ENCODE results near the gene EDA2R.

EDA2R gene

GRCh38 chrX:66633541-66633940 is 5.3 kb downstream of the EDA2R start:
- no peak overlapping the region for H3K27ac ChIP-seq (ENCODE audit: low read length)
- no peak overlapping the region for H3K4me3 ChIP-seq (ENCODE audit: low read length)
- no peak overlapping the region for H3K9ac ChIP-seq (ENCODE audit: low read depth, low read length)
- H3K4me1 ChIP-seq (ENCODE audit: insufficient read depth, low read length): no peaks in the 10 kb centered on the region; the same call in 1 of the 2 replicates
- H3K36me3 ChIP-seq (ENCODE audit: insufficient read depth, low read depth, low read length): no peaks in the 10 kb centered on the region
- H3K9me3 ChIP-seq (ENCODE audit: insufficient read depth, low read depth, low read length): no peaks in the 10 kb centered on the region
- H3K27me3 ChIP-seq (ENCODE audit: insufficient read depth, low read length): no peaks in the 10 kb centered on the region

- Histone ChIP-seq H3K4me1 (ENCODE audit: insufficient read depth, low read length) (no peaks in the 10 kb centered on the region; the same call in 1 of the 2 replicates), H3K27ac (ENCODE audit: low read length) (no peak overlapping the region), H3K9ac (ENCODE audit: low read depth, low read length) (no peak overlapping the region)
These were observed 5.9 kb downstream of the EDA2R start for GRCh38 chrX:66632981-66633380.

GRCh38 chrX:66632473-66632872 is 6.4 kb downstream of the EDA2R start:
- Histone ChIP-seq H3K27ac (ENCODE audit: low read length) (no peak overlapping the region), H3K9me3 (ENCODE audit: insufficient read depth, low read depth, low read length) (no peaks in the 10 kb centered on the region), H3K36me3 (ENCODE audit: insufficient read depth, low read depth, low read length) (no peaks in the 10 kb centered on the region), H3K9ac (ENCODE audit: low read depth, low read length) (no peak overlapping the region), H3K27me3 (ENCODE audit: insufficient read depth, low read length) (no peaks in the 10 kb centered on the region), H3K4me1 (ENCODE audit: insufficient read depth, low read length) (no peaks in the 10 kb centered on the region; the same call in 1 of the 2 replicates), H3K4me3 (ENCODE audit: low read length) (no peak overlapping the region)

More at GRCh38 chrX:66632981-66633380, 5.9 kb downstream of the EDA2R start:
- Histone ChIP-seq H3K36me3 (ENCODE audit: insufficient read depth, low read depth, low read length) (no peaks in the 10 kb centered on the region), H3K4me3 (ENCODE audit: low read length) (no peak overlapping the region), H3K9me3 (ENCODE audit: insufficient read depth, low read depth, low read length) (no peaks in the 10 kb centered on the region), H3K27me3 (ENCODE audit: insufficient read depth, low read length) (no peaks in the 10 kb centered on the region)

GRCh38 chrX:66625525-66625924 is 13.4 kb downstream of the EDA2R start:
- no peak overlapping the region for H3K9ac ChIP-seq (ENCODE audit: low read depth, low read length)
- H3K4me1 ChIP-seq (ENCODE audit: insufficient read depth, low read length): no peaks in the 10 kb centered on the region
- H3K36me3 ChIP-seq (ENCODE audit: insufficient read depth, low read depth, low read length): no peaks in the 10 kb centered on the region
- no peaks in the 10 kb centered on the region for H3K9me3 ChIP-seq (ENCODE audit: insufficient read depth, low read depth, low read length)
- no peak overlapping the region for H3K27ac ChIP-seq (ENCODE audit: low read length)
- H3K4me3 ChIP-seq (ENCODE audit: low read length): no peak overlapping the region
- H3K27me3 ChIP-seq (ENCODE audit: insufficient read depth, low read length): no peaks in the 10 kb centered on the region

- Histone ChIP-seq H3K4me1 (ENCODE audit: insufficient read depth, low read length) (no peaks in the 10 kb centered on the region), H3K27me3 (ENCODE audit: insufficient read depth, low read length) (no peaks in the 10 kb centered on the region), H3K9me3 (ENCODE audit: insufficient read depth, low read depth, low read length) (no peaks in the 10 kb centered on the region), H3K4me3 (ENCODE audit: low read length) (no peak overlapping the region), H3K36me3 (ENCODE audit: insufficient read depth, low read depth, low read length) (no peaks in the 10 kb centered on the region), H3K9ac (ENCODE audit: low read depth, low read length) (no peak overlapping the region), H3K27ac (ENCODE audit: low read length) (no peak overlapping the region)
These were observed 16.7 kb downstream of the EDA2R start for GRCh38 chrX:66622209-66622608.

- no peak overlapping the region for H3K4me3 ChIP-seq (ENCODE audit: low read length)
- no peaks in the 10 kb centered on the region; the same call in 1 of the 2 replicates for H3K36me3 ChIP-seq (ENCODE audit: insufficient read depth, low read depth, low read length)
- H3K9ac ChIP-seq (ENCODE audit: low read depth, low read length): no peak overlapping the region
- no peaks in the 10 kb centered on the region for H3K27me3 ChIP-seq (ENCODE audit: insufficient read depth, low read length)
- no peaks in the 10 kb centered on the region for H3K4me1 ChIP-seq (ENCODE audit: insufficient read depth, low read length)
- H3K27ac ChIP-seq (ENCODE audit: low read length): no peak overlapping the region
- no peaks in the 10 kb centered on the region for H3K9me3 ChIP-seq (ENCODE audit: insufficient read depth, low read depth, low read length)
These were observed 21.9 kb downstream of the EDA2R start for GRCh38 chrX:66616944-66617343.

- H3K36me3 ChIP-seq (ENCODE audit: insufficient read depth, low read depth, low read length): peaks cover 19% of the 10 kb centered on the region
- H3K9me3 ChIP-seq (ENCODE audit: insufficient read depth, low read depth, low read length): no peaks in the 10 kb centered on the region
- no peak overlapping the region for H3K27ac ChIP-seq (ENCODE audit: low read length)
- H3K4me1 ChIP-seq (ENCODE audit: insufficient read depth, low read length): no peaks in the 10 kb centered on the region
- H3K9ac ChIP-seq (ENCODE audit: low read depth, low read length): no peak overlapping the region
- H3K4me3 ChIP-seq (ENCODE audit: low read length): no peak overlapping the region
- H3K27me3 ChIP-seq (ENCODE audit: insufficient read depth, low read length): no peaks in the 10 kb centered on the region
These were observed 36.4 kb downstream of the EDA2R start for GRCh38 chrX:66602381-66602938.

- Histone ChIP-seq H3K27me3 (ENCODE audit: insufficient read depth, low read length) (no peaks in the 10 kb centered on the region), H3K36me3 (ENCODE audit: insufficient read depth, low read depth, low read length) (peaks cover 24% of the 10 kb centered on the region), H3K9ac (ENCODE audit: low read depth, low read length) (no peak overlapping the region), H3K4me3 (ENCODE audit: low read length) (no peak overlapping the region), H3K4me1 (ENCODE audit: insufficient read depth, low read length) (no peaks in the 10 kb centered on the region), H3K9me3 (ENCODE audit: insufficient read depth, low read depth, low read length) (no peaks in the 10 kb centered on the region), H3K27ac (ENCODE audit: low read length) (no peak overlapping the region)
These were observed 37.4 kb downstream of the EDA2R start for GRCh38 chrX:66601522-66601921.

- Histone ChIP-seq H3K4me3 (ENCODE audit: low read length) (no peak overlapping the region), H3K9me3 (ENCODE audit: insufficient read depth, low read depth, low read length) (peaks cover 6% of the 10 kb centered on the region; the same call in 1 of the 2 replicates), H3K27ac (ENCODE audit: low read length) (no peak overlapping the region), H3K4me1 (ENCODE audit: insufficient read depth, low read length) (no peaks in the 10 kb centered on the region), H3K27me3 (ENCODE audit: insufficient read depth, low read length) (no peaks in the 10 kb centered on the region), H3K9ac (ENCODE audit: low read depth, low read length) (no peak overlapping the region), H3K36me3 (ENCODE audit: insufficient read depth, low read depth, low read length) (no peaks in the 10 kb centered on the region)
These were observed 59.7 kb downstream of the EDA2R start for GRCh38 chrX:66579219-66579618.

GRCh38 chrX:66553973-66554372 is 84.9 kb downstream of the EDA2R start:
- H3K36me3 ChIP-seq (ENCODE audit: insufficient read depth, low read depth, low read length): no peaks in the 10 kb centered on the region
- no peaks in the 10 kb centered on the region for H3K27me3 ChIP-seq (ENCODE audit: insufficient read depth, low read length)
- no peaks in the 10 kb centered on the region for H3K4me1 ChIP-seq (ENCODE audit: insufficient read depth, low read length)
- no peaks in the 10 kb centered on the region for H3K9me3 ChIP-seq (ENCODE audit: insufficient read depth, low read depth, low read length)
- H3K4me3 ChIP-seq (ENCODE audit: low read length): no peak overlapping the region
- no peak overlapping the region for H3K9ac ChIP-seq (ENCODE audit: low read depth, low read length)
- H3K27ac ChIP-seq (ENCODE audit: low read length): no peak overlapping the region

- Histone ChIP-seq H3K4me3 (ENCODE audit: low read length) (no peak overlapping the region), H3K27ac (ENCODE audit: low read length) (no peak overlapping the region), H3K9ac (ENCODE audit: low read depth, low read length) (no peak overlapping the region), H3K36me3 (ENCODE audit: insufficient read depth, low read depth, low read length) (no peaks in the 10 kb centered on the region), H3K27me3 (ENCODE audit: insufficient read depth, low read length) (no peaks in the 10 kb centered on the region), H3K4me1 (ENCODE audit: insufficient read depth, low read length) (no peaks in the 10 kb centered on the region), H3K9me3 (ENCODE audit: insufficient read depth, low read depth, low read length) (no peaks in the 10 kb centered on the region)
These were observed 91.0 kb downstream of the EDA2R start for GRCh38 chrX:66547847-66548369.

All from iPS-20b (cell line).